Keratinocyte (primary cell): ENCODE results near the gene WIPF3. TPM values are rescaled to one million over a fixed set of nuclear protein-coding genes. Genes with fewer than 3 reads are reported as not detected.

Experiments used
- DNase-seq: peaks from one replicate; pipeline ENCODE4 v3.0.0-alpha.2; 2011; ENCODE audit warnings: low read depth, missing footprints, low spot score
- FAIRE-seq: peaks from 2 replicates; lab custom pipeline; 2011; peaks lifted over from hg19 to GRCh38; lab: Jason Lieb, UNC
- H2AFZ ChIP-seq: 2 replicates; pipeline ENCODE4 v1.6.0; 2012; ENCODE audit warnings: low read length, control low read depth, inconsistent platforms; ENCODE audit not compliant: control insufficient read depth
- H3K27ac ChIP-seq: 2 replicates; pipeline ENCODE4 v1.5.1; 2011; ENCODE audit warnings: low read length; ENCODE audit not compliant: control insufficient read depth, insufficient read depth
- H3K27me3 ChIP-seq: 3 replicates; pipeline ENCODE4 v1.6.0; 2011; ENCODE audit warnings: low read length; ENCODE audit not compliant: control insufficient read depth, insufficient read depth; ENCODE audit errors: extremely low read depth
- H3K36me3 ChIP-seq, 2 experiments: 2 replicates in 1 of 2; 3 replicates in 1 of 2; pipeline ENCODE4 v1.5.1; 2011; ENCODE audit warnings: low read length in 2 of 2, mild to moderate bottlenecking in 1 of 2; ENCODE audit not compliant: control insufficient read depth in 2 of 2, insufficient read depth in 2 of 2; ENCODE audit errors: extremely low read depth in 1 of 2
- H3K4me1 ChIP-seq: 3 replicates; pipeline ENCODE4 v1.5.1; 2011; ENCODE audit warnings: low read length; ENCODE audit not compliant: control insufficient read depth, insufficient read depth; ENCODE audit errors: extremely low read depth
- H3K4me2 ChIP-seq: 3 replicates; pipeline ENCODE4 v1.6.0; 2011; ENCODE audit warnings: low read depth, low read length; ENCODE audit not compliant: control insufficient read depth, insufficient read depth; ENCODE audit errors: extremely low read depth
- H3K4me3 ChIP-seq, 3 experiments: fragments of 200-600 bp in 1 of 3; sonication (generic) in 1 of 3; 2 replicates in 2 of 3; 3 replicates in 1 of 3; pipeline ENCODE4 v1.5.1; 2011 to 2016; ENCODE audit warnings: low read length in 3 of 3, mild to moderate bottlenecking in 3 of 3, control low read depth in 2 of 3, inconsistent platforms in 1 of 3, low read depth in 1 of 3, mixed read lengths in 1 of 3, mixed run types in 1 of 3, moderate library complexity in 1 of 3; ENCODE audit not compliant: control insufficient read depth in 2 of 3, insufficient read depth in 2 of 3; ENCODE audit errors: extremely low read depth in 1 of 3
- H3K79me2 ChIP-seq: 2 replicates; pipeline ENCODE4 v1.6.0; 2012; ENCODE audit warnings: low read length; ENCODE audit not compliant: control insufficient read depth, insufficient read depth
- H3K9ac ChIP-seq: 3 replicates; pipeline ENCODE4 v1.6.0; 2011; ENCODE audit warnings: low read length; ENCODE audit not compliant: control insufficient read depth, insufficient read depth; ENCODE audit errors: extremely low read depth
- H3K9me1 ChIP-seq: 3 replicates; pipeline ENCODE4 v1.6.0; 2011; ENCODE audit warnings: low read length; ENCODE audit not compliant: control insufficient read depth, insufficient read depth; ENCODE audit errors: extremely low read depth
- H3K9me3 ChIP-seq: 2 replicates; pipeline ENCODE4 v1.5.1; 2012; ENCODE audit warnings: low read depth, low read length; ENCODE audit not compliant: control insufficient read depth
- H4K20me1 ChIP-seq: 3 replicates; pipeline ENCODE4 v1.6.0; 2011; ENCODE audit warnings: low read length; ENCODE audit not compliant: control insufficient read depth, insufficient read depth; ENCODE audit errors: extremely low read depth
- CTCF ChIP-seq, 3 experiments: IDR thresholded peaks in 1 of 3; conservative IDR thresholded peaks in 1 of 3; optimal IDR thresholded peaks in 1 of 3; 2 replicates in 2 of 3; 3 replicates in 1 of 3; pipeline versions ENCODE3 to v1.5.1; 2011; ENCODE audit warnings: low read length in 3 of 3, mild to moderate bottlenecking in 3 of 3, moderate library complexity in 2 of 3, control low read depth in 1 of 3, inconsistent platforms in 1 of 3; ENCODE audit not compliant: insufficient read depth in 2 of 3; ENCODE audit errors: extremely low read depth in 1 of 3
- EZH2 ChIP-seq: IDR thresholded peaks from one replicate; pipeline ENCODE4 v1.6.1; 2012; ENCODE audit warnings: inconsistent platforms, mild to moderate bottlenecking, low read length, moderate library complexity
- dilution Hi-C: fragments of 300-500 bp; cut with MboI; formaldehyde crosslinking; loops from one replicate; pipeline ENCODE4 v1.7.0; 2020; ENCODE audit warnings: low sequenced_read_pairs; ENCODE audit not compliant: extremely low pct_ligation_motif_present
- polyA plus RNA-seq, 5 experiments: library from polyadenylated mRNA; depleted of rRNA in 3 of 5; stranded (reverse) in 3 of 5; stranded (forward) in 1 of 5; unstranded in 1 of 5; fragments of >200 nt; gene quantifications; 1 replicate in 1 of 5; 2 replicates in 3 of 5; 3 replicates in 1 of 5; pipeline versions ENCODE4 v1.2.1 to v1.2.3, GENCODE V29; 2011 to 2012; ENCODE audit warnings: missing spikeins in 2 of 5, low read depth in 1 of 5, low replicate concordance in 1 of 5

The WIPF3 gene
- polyA plus RNA-seq, 1 donor (not counting 4 experiments of a cell fraction or from before 2014, with no cell fraction given), result 0.04 TPM

- Histone ChIP-seq H3K27me3 (peaks cover 36% of the 10 kb centered on the region), H3K9me3 (no peaks in the 10 kb centered on the region), H3K27ac (no peak overlapping the region), H2AFZ (no peak overlapping the region), H3K4me2 (no peak overlapping the region), H3K9me1 (no peaks in the 10 kb centered on the region), H3K4me3 (no peak overlapping the region), H3K36me3 (no peaks in the 10 kb centered on the region), H3K79me2 (no peaks in the 10 kb centered on the region), H3K9ac (no peak overlapping the region), H4K20me1 (no peaks in the 10 kb centered on the region), H3K4me1 (no peaks in the 10 kb centered on the region)
- dilution Hi-C loops, result no loop called here
- DNase-seq (no peak), FAIRE-seq (no peak)
- no peak for TF ChIP-seq EZH2
- TF ChIP-seq CTCF (optimal IDR thresholded peaks at IDR 0.05 in 1 of 3, IDR thresholded peaks at IDR 0.05 in 1 of 3, conservative IDR thresholded peaks at IDR 0.05 in 1 of 3; ENCODE audit: extremely low read depth in 1 of 3, insufficient read depth in 2 of 3, low read length in 3 of 3), result peak in 1 of 3 experiments; percentile 13
Measured at GRCh38 chr7:29854257-29854938, 48.1 kb downstream of the WIPF3 start.

GRCh38 chr7:29857654-29858053, 51.3 kb downstream of the WIPF3 start:
- Histone ChIP-seq H3K9me1 (no peaks in the 10 kb centered on the region), H3K79me2 (no peaks in the 10 kb centered on the region)

More at GRCh38 chr7:29857654-29858053, 51.3 kb downstream of the WIPF3 start:
- H3K4me3 ChIP-seq, result no peak overlapping the region
- no peaks in the 10 kb centered on the region for H3K36me3 ChIP-seq
- H3K27me3 ChIP-seq, result peaks cover 34% of the 10 kb centered on the region
- H2AFZ ChIP-seq, result no peak overlapping the region
- dilution Hi-C loops, result no loop called here
- no peaks in the 10 kb centered on the region for H4K20me1 ChIP-seq
- FAIRE-seq (no peak), DNase-seq (no peak)
- H3K9me3 ChIP-seq, result no peaks in the 10 kb centered on the region
- no peak overlapping the region for H3K27ac ChIP-seq
- no peak overlapping the region for H3K4me2 ChIP-seq
- TF ChIP-seq EZH2 (no peak), CTCF (optimal IDR thresholded peaks at IDR 0.05 in 1 of 3, IDR thresholded peaks at IDR 0.05 in 1 of 3, conservative IDR thresholded peaks at IDR 0.05 in 1 of 3; ENCODE audit: extremely low read depth in 1 of 3, insufficient read depth in 2 of 3, low read length in 3 of 3) (no peak)
- H3K4me1 ChIP-seq, result no peaks in the 10 kb centered on the region
- H3K9ac ChIP-seq, result no peak overlapping the region
